ENCODE data around the gene SFTPB. TPM values are rescaled to one million over a fixed set of nuclear protein-coding genes. Genes with fewer than 3 reads are reported as not detected.
"Not testable (repeated sequence)": the region's sequence is repeated elsewhere in the genome, so short reads cannot be mapped to it uniquely, and the experiment has no call there.

The SFTPB gene
- 1.7 TPM for total RNA-seq

GRCh38 chr2:85668009-85668856 is at the start of gene SFTPB:
Gene SFTPB (minus strand): TSS chr2:85668199. CDS start chr2:85668183, 16 bp downstream.
- no peak for DNase-seq (ENCODE audit: low spot score)

- DNase-seq (ENCODE audit: low spot score) = no peak
Measured at GRCh38 chr2:85717308-85718008, 49.5 kb upstream of the SFTPB start.

GRCh38 chr2:85716346-85716914 is 48.4 kb upstream of the SFTPB start:
- DNase-seq (ENCODE audit: low spot score) = no peak

- no peak for DNase-seq (ENCODE audit: low spot score)
Measured at GRCh38 chr2:85714841-85715240, 46.8 kb upstream of the SFTPB start.

- DNase-seq (ENCODE audit: low spot score) = not testable (repeated sequence)
Measured at GRCh38 chr2:85714421-85714820, 46.4 kb upstream of the SFTPB start.

GRCh38 chr2:85713836-85714235 is 45.8 kb upstream of the SFTPB start:
- no peak for DNase-seq (ENCODE audit: low spot score)

GRCh38 chr2:85712849-85713612 is 45.0 kb upstream of the SFTPB start:
- DNase-seq (ENCODE audit: low spot score) = no peak

- DNase-seq (ENCODE audit: low spot score) = no peak
Measured at GRCh38 chr2:85712336-85712735, 44.3 kb upstream of the SFTPB start.

GRCh38 chr2:85711578-85712060 is 43.6 kb upstream of the SFTPB start:
- DNase-seq (ENCODE audit: low spot score) = no peak

- no peak for DNase-seq (ENCODE audit: low spot score)
Measured at GRCh38 chr2:85710687-85711577, 42.9 kb upstream of the SFTPB start.

- DNase-seq (ENCODE audit: low spot score) = no peak
Measured at GRCh38 chr2:85709401-85709811, 41.4 kb upstream of the SFTPB start.

- DNase-seq (ENCODE audit: low spot score) = no peak
Measured at GRCh38 chr2:85708641-85709040, 40.6 kb upstream of the SFTPB start.

GRCh38 chr2:85707304-85707703 is 39.3 kb upstream of the SFTPB start:
- DNase-seq (ENCODE audit: low spot score) = peak; percentile 82

GRCh38 chr2:85706599-85707296 is 38.7 kb upstream of the SFTPB start:
- DNase-seq (ENCODE audit: low spot score) = no peak

GRCh38 chr2:85706063-85706462 is 38.1 kb upstream of the SFTPB start:
- no peak for DNase-seq (ENCODE audit: low spot score)

GRCh38 chr2:85705680-85706039 is 37.7 kb upstream of the SFTPB start:
- DNase-seq (ENCODE audit: low spot score) = no peak

GRCh38 chr2:85704800-85705679 is 37.0 kb upstream of the SFTPB start:
- no peak for DNase-seq (ENCODE audit: low spot score)

GRCh38 chr2:85704038-85704437 is 36.0 kb upstream of the SFTPB start:
- no peak for DNase-seq (ENCODE audit: low spot score)

- DNase-seq (ENCODE audit: low spot score) = no peak
Measured at GRCh38 chr2:85703329-85703728, 35.3 kb upstream of the SFTPB start.
